Activated T-cell treated with anti-CD3 and anti-CD28 coated beads, Interleukin-2, amount 50 U/mL, for 48 hours (primary cell): ENCODE measurements around the gene MTMR3.
A peak's percentile ranks its signal among the peaks of the same experiment; 100 is the strongest.

ENCODE experiments used
- DNase-seq, 2 experiments: peaks; one replicate each; pipeline ENCODE4 v3.0.0-alpha.2; 2020

Gene MTMR3

GRCh38 chr22:30005213-30005857, 122.4 kb downstream of the MTMR3 start:
- peak; percentile 82 to 87 for DNase-seq

GRCh38 chr22:30007361-30007760, 124.4 kb downstream of the MTMR3 start:
- no peak for DNase-seq

- DNase-seq = no peak
Measured at GRCh38 chr22:30008401-30008800, 125.4 kb downstream of the MTMR3 start.

GRCh38 chr22:30009478-30009877, 126.5 kb downstream of the MTMR3 start:
- DNase-seq = no peak

GRCh38 chr22:30010789-30011405, 127.9 kb downstream of the MTMR3 start:
- no peak for DNase-seq

GRCh38 chr22:30013201-30013600, 130.2 kb downstream of the MTMR3 start:
- DNase-seq = no peak

- no peak for DNase-seq
Measured at GRCh38 chr22:30014244-30014643, 131.3 kb downstream of the MTMR3 start.

GRCh38 chr22:30015229-30015797, 132.3 kb downstream of the MTMR3 start:
- no peak for DNase-seq

GRCh38 chr22:30015846-30016245, 132.9 kb downstream of the MTMR3 start:
- DNase-seq = no peak

- no peak for DNase-seq
Measured at GRCh38 chr22:30016596-30016995, 133.6 kb downstream of the MTMR3 start.

GRCh38 chr22:30017375-30018223, 134.6 kb downstream of the MTMR3 start:
- DNase-seq = no peak

GRCh38 chr22:30020511-30020910, 137.5 kb downstream of the MTMR3 start:
- no peak for DNase-seq

GRCh38 chr22:30021338-30021737, 138.4 kb downstream of the MTMR3 start:
- DNase-seq = no peak

- DNase-seq = no peak
Measured at GRCh38 chr22:30021881-30022619, 139.1 kb downstream of the MTMR3 start.

- DNase-seq = no peak
Measured at GRCh38 chr22:30023099-30023660, 140.2 kb downstream of the MTMR3 start.

GRCh38 chr22:30024231-30024630, 141.3 kb downstream of the MTMR3 start:
- no peak for DNase-seq

GRCh38 chr22:30025221-30025620, 142.2 kb downstream of the MTMR3 start:
- DNase-seq = no peak

- DNase-seq = no peak
Measured at GRCh38 chr22:30026756-30027155, 143.8 kb downstream of the MTMR3 start.

GRCh38 chr22:30027169-30027568, 144.2 kb downstream of the MTMR3 start:
- no peak for DNase-seq

- DNase-seq = no peak
Measured at GRCh38 chr22:30027791-30028190, 144.8 kb downstream of the MTMR3 start.

GRCh38 chr22:30028731-30029130, 145.8 kb downstream of the MTMR3 start:
- no peak for DNase-seq

- DNase-seq = no peak
Measured at GRCh38 chr22:30029512-30029911, 146.5 kb downstream of the MTMR3 start.

GRCh38 chr22:30030329-30030728, 147.4 kb downstream of the MTMR3 start:
- DNase-seq = no peak
